Measurements from ENCODE around the gene SPTBN1. TPM values are rescaled to one million over a fixed set of nuclear protein-coding genes. Genes with fewer than 3 reads are reported as not detected.

SPTBN1 gene
- total RNA-seq, 1 experiment from 2014 or later: 204 TPM

GRCh38 chr2:54525321-54525720, 69.2 kb downstream of the SPTBN1 start:
- POLR2A ChIA-PET: no interaction called here
- Mint-ChIP-seq H3K9me3 (no peaks in the 10 kb centered on the region; the same call in 1 of the 2 replicates), H3K27ac (no peak overlapping the region)

GRCh38 chr2:54526226-54526879, 70.2 kb downstream of the SPTBN1 start:
- ChIA-PET CTCF (interaction anchor here (1.3 kb wide), 1 partner anchor 23 kb away, joined by 3 read pairs; no protein-coding TSS in a partner anchor), POLR2A (no interaction called here)
- H3K36me3 Mint-ChIP-seq: peaks cover 25% of the 10 kb centered on the region
- peaks cover 23% of the 10 kb centered on the region for H3K4me1 Mint-ChIP-seq
- TF ChIP-seq JAZF1 (CRISPR knock-in tag; IDR thresholded peaks at IDR 0.05) (no peak), ESRRA (CRISPR knock-in tag; IDR thresholded peaks at IDR 0.05; ENCODE audit: borderline replicate concordance) (no peak), ZNF121 (CRISPR knock-in tag; IDR thresholded peaks at IDR 0.05) (no peak), ZNF138 (CRISPR knock-in tag; conservative IDR thresholded peaks at IDR 0.05) (no peak), ZNF396 (CRISPR knock-in tag; IDR thresholded peaks at IDR 0.05; ENCODE audit: borderline replicate concordance) (no peak), ZNF423 (CRISPR knock-in tag; IDR thresholded peaks at IDR 0.05) (no peak), RELA (CRISPR knock-in tag; IDR thresholded peaks at IDR 0.05; ENCODE audit: borderline replicate concordance) (no peak), PRDM15 (CRISPR knock-in tag; IDR thresholded peaks at IDR 0.05) (no peak), ZNF263 (CRISPR knock-in tag; IDR thresholded peaks at IDR 0.05; ENCODE audit: low read depth) (no peak), SMAD3 (CRISPR knock-in tag; IDR thresholded peaks at IDR 0.05; ENCODE audit: borderline replicate concordance) (no peak)
- TF ChIP-seq, protein P1, sequence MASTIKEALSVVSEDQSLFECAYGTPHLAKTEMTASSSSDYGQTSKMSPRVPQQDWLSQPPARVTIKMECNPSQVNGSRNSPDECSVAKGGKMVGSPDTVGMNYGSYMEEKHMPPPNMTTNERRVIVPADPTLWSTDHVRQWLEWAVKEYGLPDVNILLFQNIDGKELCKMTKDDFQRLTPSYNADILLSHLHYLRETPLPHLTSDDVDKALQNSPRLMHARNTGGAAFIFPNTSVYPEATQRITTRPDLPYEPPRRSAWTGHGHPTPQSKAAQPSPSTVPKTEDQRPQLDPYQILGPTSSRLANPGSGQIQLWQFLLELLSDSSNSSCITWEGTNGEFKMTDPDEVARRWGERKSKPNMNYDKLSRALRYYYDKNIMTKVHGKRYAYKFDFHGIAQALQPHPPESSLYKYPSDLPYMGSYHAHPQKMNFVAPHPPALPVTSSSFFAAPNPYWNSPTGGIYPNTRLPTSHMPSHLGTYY (CRISPR knock-in tag; IDR thresholded peaks at IDR 0.05): no peak
- TF ChIP-seq, protein P2, sequence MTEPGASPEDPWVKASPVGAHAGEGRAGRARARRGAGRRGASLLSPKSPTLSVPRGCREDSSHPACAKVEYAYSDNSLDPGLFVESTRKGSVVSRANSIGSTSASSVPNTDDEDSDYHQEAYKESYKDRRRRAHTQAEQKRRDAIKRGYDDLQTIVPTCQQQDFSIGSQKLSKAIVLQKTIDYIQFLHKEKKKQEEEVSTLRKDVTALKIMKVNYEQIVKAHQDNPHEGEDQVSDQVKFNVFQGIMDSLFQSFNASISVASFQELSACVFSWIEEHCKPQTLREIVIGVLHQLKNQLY (CRISPR knock-in tag; IDR thresholded peaks at IDR 0.05): no peak
- TF ChIP-seq, protein P3, sequence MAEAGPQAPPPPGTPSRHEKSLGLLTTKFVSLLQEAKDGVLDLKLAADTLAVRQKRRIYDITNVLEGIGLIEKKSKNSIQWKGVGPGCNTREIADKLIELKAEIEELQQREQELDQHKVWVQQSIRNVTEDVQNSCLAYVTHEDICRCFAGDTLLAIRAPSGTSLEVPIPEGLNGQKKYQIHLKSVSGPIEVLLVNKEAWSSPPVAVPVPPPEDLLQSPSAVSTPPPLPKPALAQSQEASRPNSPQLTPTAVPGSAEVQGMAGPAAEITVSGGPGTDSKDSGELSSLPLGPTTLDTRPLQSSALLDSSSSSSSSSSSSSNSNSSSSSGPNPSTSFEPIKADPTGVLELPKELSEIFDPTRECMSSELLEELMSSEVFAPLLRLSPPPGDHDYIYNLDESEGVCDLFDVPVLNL (CRISPR knock-in tag; IDR thresholded peaks at IDR 0.05; ENCODE audit: borderline replicate concordance, low read depth): no peak
- DNase-seq (ENCODE audit: low spot score): no peak
- no peak overlapping the region for H3K27ac Mint-ChIP-seq
- no peak for ATAC-seq
- no peaks in the 10 kb centered on the region for H3K27me3 Mint-ChIP-seq (ENCODE audit: low read depth)
- no peaks in the 10 kb centered on the region; the same call in 1 of the 2 replicates for H3K9me3 Mint-ChIP-seq
- H3K4me3 Mint-ChIP-seq: no peak overlapping the region

More at GRCh38 chr2:54525321-54525720, 69.2 kb downstream of the SPTBN1 start:
- H3K27me3 Mint-ChIP-seq (ENCODE audit: low read depth): no peaks in the 10 kb centered on the region
- no peak overlapping the region for H3K4me3 Mint-ChIP-seq
- CTCF ChIA-PET: interaction anchor here (1.3 to 1.9 kb wide), 2 partner anchors 22 to 139 kb away, joined by 3 to 5 read pairs; no protein-coding TSS in a partner anchor
- peaks cover 27% of the 10 kb centered on the region for H3K4me1 Mint-ChIP-seq
- ATAC-seq (no peak), DNase-seq (ENCODE audit: low spot score) (no peak)
- TF ChIP-seq SMAD3 (CRISPR knock-in tag; IDR thresholded peaks at IDR 0.05; ENCODE audit: borderline replicate concordance) (no peak), USF1 (CRISPR knock-in tag; IDR thresholded peaks at IDR 0.05) (no peak), RORB (CRISPR knock-in tag; IDR thresholded peaks at IDR 0.05) (no peak), NR3C1 (CRISPR knock-in tag; conservative IDR thresholded peaks at IDR 0.05; ENCODE audit: low read depth) (no peak)
- H3K36me3 Mint-ChIP-seq: peaks cover 22% of the 10 kb centered on the region

All from WTC11 (cell line).